OCI-LY1 (cell line): ENCODE measurements around the gene NR5A1.

Experiments
- CTCF ChIP-seq: fragments of 200-600 bp; sonication (generic), shearing (Covaris generic); IDR thresholded peaks from 2 replicates; pipeline ENCODE4 v1.5.1; 2017; ENCODE audit warnings: mild to moderate bottlenecking, antibody characterized with exemption, low read length, moderate library complexity, mixed read lengths
- EZH2 ChIP-seq: fragments of 200-600 bp; sonication (generic), shearing (Covaris generic); IDR thresholded peaks from 2 replicates; pipeline ENCODE4 v1.8.0; 2017; ENCODE audit warnings: borderline replicate concordance, mixed run types, mild to moderate bottlenecking, antibody characterized with exemption, low read length, moderate library complexity, mixed read lengths

GRCh38 chr9:124544535-124544934, 37.3 kb upstream of the NR5A1 start:
- TF ChIP-seq EZH2 (no peak), CTCF (no peak)
